ENCODE data around the gene GPR61. TPM values are rescaled to one million over a fixed set of nuclear protein-coding genes. Genes with fewer than 3 reads are reported as not detected.

Gene GPR61
- total and polyA plus RNA-seq, 2 of the 4 experiments (the other 2 are of a cell fraction): not detected

DNA sequence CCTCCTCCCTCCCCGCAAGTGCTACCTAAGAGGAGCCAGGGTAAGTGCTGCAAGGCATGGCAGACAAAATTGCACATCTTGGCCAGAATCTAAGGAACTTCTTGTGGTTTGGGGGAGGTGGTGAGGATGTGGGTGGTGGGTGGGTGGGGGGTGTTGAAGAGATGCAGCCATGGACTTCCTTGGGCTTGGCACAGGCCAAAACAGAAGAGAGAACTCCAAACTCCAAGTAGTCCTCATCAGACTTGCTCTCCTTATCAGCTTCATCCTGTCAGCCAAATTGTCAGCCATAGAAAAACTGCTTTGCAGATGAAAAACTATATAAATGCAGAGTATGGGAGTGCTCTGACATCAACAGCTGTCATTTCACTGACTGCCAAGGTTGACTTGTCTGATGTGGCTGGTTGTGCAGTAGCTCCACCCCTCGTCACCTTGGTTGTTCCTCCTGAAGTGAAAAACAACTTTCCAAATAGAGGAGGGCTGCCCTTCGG, 37.3 kb upstream of the GPR61 start:
- peaks cover 20% of the 10 kb centered on the region for H3K9me1 ChIP-seq (ENCODE audit: insufficient read depth, low read length)
- no peak overlapping the region for H3K18ac ChIP-seq (ENCODE audit: low read depth, low read length)
- H3K4ac ChIP-seq (ENCODE audit: low read depth, low read length): no peak overlapping the region
- DNase-seq (no peak), ATAC-seq (ENCODE audit: low read depth) (no peak)
- no peak overlapping the region for H3K4me2 ChIP-seq (ENCODE audit: low read depth, low read length)
- in situ Hi-C loops (cut with MboI; ENCODE audit: low sequenced_read_pairs) (no loop called here), intact Hi-C loops (cut with micrococcal nuclease) (no loop called here), dilution Hi-C loops (cut with HindIII; ENCODE audit: low sequenced_read_pairs, unreplicated experiment) (no loop called here)
- H2AK5ac ChIP-seq (ENCODE audit: low read depth, low read length): no peak overlapping the region
- no peak overlapping the region for H3K56ac ChIP-seq (ENCODE audit: extremely low read depth, insufficient read depth, low read length)
- H4K5ac ChIP-seq (ENCODE audit: low read depth, low read length): no peak overlapping the region
- H3K27me3 ChIP-seq (ENCODE audit: control insufficient read depth, insufficient read depth, low read length): no peaks in the 10 kb centered on the region
- H2AFZ ChIP-seq (replicated peaks; ENCODE audit: low read length, poor library complexity): no peak overlapping the region
- no peak overlapping the region for H4K8ac ChIP-seq (ENCODE audit: low read depth in 2 of 2, low read length in 2 of 2)
- peaks cover under 1% of the 10 kb centered on the region; the same call in 1 of the 2 replicates for H3K36me3 ChIP-seq (ENCODE audit: control insufficient read depth, insufficient read depth, low read length)
- no peak overlapping the region for H3K27ac ChIP-seq (ENCODE audit: insufficient read depth, low read length)
- POLR2A ChIA-PET (ENCODE audit: unreplicated experiment): interaction anchor here (1.2 kb wide), 1 partner anchor 132 kb away, joined by 3 read pairs; no protein-coding TSS in a partner anchor
- H3K23ac ChIP-seq (ENCODE audit: low read depth, low read length): no peak overlapping the region
- H4K20me1 ChIP-seq (ENCODE audit: insufficient read depth, low read length): peaks cover 13% of the 10 kb centered on the region; the same call in 1 of the 2 replicates
- no peak overlapping the region for H3K9ac ChIP-seq (ENCODE audit: low read depth, low read length)
- H3K14ac ChIP-seq (replicated peaks; ENCODE audit: low read depth, low read length): no peak overlapping the region
- no peak overlapping the region for H3K4me3 ChIP-seq (ENCODE audit: insufficient read depth, low read depth, low read length)
- WGBS, 2 experiments (ENCODE audit: extremely low coverage in 2 of 2, insufficient read length in 1 of 2): no CpG with 5 or more reads among the region's 3 CpGs
- no peak overlapping the region for H2BK20ac ChIP-seq (ENCODE audit: low read depth, low read length)
- no peak overlapping the region for H2BK15ac ChIP-seq (ENCODE audit: low read depth, low read length)
- H3K9me3 ChIP-seq (ENCODE audit: control insufficient read depth, insufficient read depth, low read length): no peaks in the 10 kb centered on the region
- peaks cover 30% of the 10 kb centered on the region for H3K4me1 ChIP-seq (ENCODE audit: control insufficient read depth, insufficient read depth, low read length)
- no peak overlapping the region for H2AK9ac ChIP-seq (replicated peaks; ENCODE audit: low read depth, low read length, poor library complexity)
- peaks cover 0 to 35% of the 10 kb centered on the region in 2 experiments; a peak in 3 of 4 replicates for H3K79me1 ChIP-seq (ENCODE audit: low read depth in 1 of 2, low read length in 2 of 2)
- no peak overlapping the region for H2BK5ac ChIP-seq (ENCODE audit: low read depth, low read length, poor library complexity, severe bottlenecking)
- no TSS peak for BruUV-seq (replicated peaks)
- H4K91ac ChIP-seq (ENCODE audit: insufficient read depth, low read depth, low read length): no peak overlapping the region
- TF ChIP-seq CEBPB (IDR thresholded peaks at IDR 0.05; ENCODE audit: low read depth, low read length): no peak
- no peak for TF ChIP-seq RAD21 (IDR thresholded peaks at IDR 0.05; ENCODE audit: low read length)
- no peak for TF ChIP-seq SMC3 (IDR thresholded peaks at IDR 0.05; ENCODE audit: low read depth, low read length)
- TF ChIP-seq CHD1 (IDR thresholded peaks at IDR 0.05; ENCODE audit: low read depth, low read length): no peak
- TF ChIP-seq ELK1 (IDR thresholded peaks at IDR 0.05; ENCODE audit: borderline replicate concordance, low read depth, low read length): no peak
- no peak for TF ChIP-seq MAZ (IDR thresholded peaks at IDR 0.05; ENCODE audit: borderline replicate concordance, low read depth, low read length)
- no peak for TF ChIP-seq POLR2A (IDR thresholded peaks at IDR 0.05; ENCODE audit: low read depth, low read length)
- no peak for TF ChIP-seq CTCF (conservative IDR thresholded peaks at IDR 0.05; ENCODE audit: low read depth, low read length)
- TF ChIP-seq RFX5 (IDR thresholded peaks at IDR 0.05; ENCODE audit: low read depth, low read length): no peak
- no peak for TF ChIP-seq MXI1 (IDR thresholded peaks at IDR 0.05; ENCODE audit: borderline replicate concordance, low read depth, low read length)
- no peak for TF ChIP-seq MAFK (IDR thresholded peaks at IDR 0.05; ENCODE audit: low read depth, low read length)
- TF ChIP-seq RCOR1 (IDR thresholded peaks at IDR 0.05; ENCODE audit: insufficient replicate concordance, low read length): no peak
- TF ChIP-seq BHLHE40 (IDR thresholded peaks at IDR 0.05; ENCODE audit: low read depth, low read length): no peak
- TF ChIP-seq USF2 (IDR thresholded peaks at IDR 0.05; ENCODE audit: low read depth, low read length): no peak
- no peak for TF ChIP-seq FOS (IDR thresholded peaks at IDR 0.05; ENCODE audit: low read depth, low read length)
- no peak for TF ChIP-seq NFE2L2 (IDR thresholded peaks at IDR 0.05; ENCODE audit: low read depth, low read length)
- H2BK120ac ChIP-seq (ENCODE audit: low read depth, low read length): no peak overlapping the region
- CTCF ChIA-PET: interaction anchor here (2.1 kb wide), 1 partner anchor 30 kb away, joined by 8 read pairs; no protein-coding TSS in a partner anchor
